HL-60/S4 (cell line): Measurements from ENCODE around the gene PLS1.
"Not testable (repeated sequence)": the region's sequence is repeated elsewhere in the genome, so short reads cannot be mapped to it uniquely, and the experiment has no call there.

ENCODE experiments used
- in situ Hi-C: fragments of 300-500 bp; cut with MboI; formaldehyde crosslinking; loops from 2 replicates; pipeline ENCODE4 v1.14.3; 2022; ENCODE audit warnings: low sequenced_read_pairs

PLS1 gene

GRCh38 chr3:142595951-142596725 lies at the start of gene PLS1:
Gene PLS1, plus strand, starts transcription at chr3:142596393. Its CDS starts 67,845 bp downstream, at chr3:142664238.
- in situ Hi-C loops, result no loop called here

- in situ Hi-C loops, result no loop called here
Measured at GRCh38 chr3:142549986-142550385, 46.2 kb upstream of the PLS1 start.

GRCh38 chr3:142552579-142552978 lies 43.6 kb upstream of the PLS1 start:
- in situ Hi-C loops, result not testable (repeated sequence)

DNA sequence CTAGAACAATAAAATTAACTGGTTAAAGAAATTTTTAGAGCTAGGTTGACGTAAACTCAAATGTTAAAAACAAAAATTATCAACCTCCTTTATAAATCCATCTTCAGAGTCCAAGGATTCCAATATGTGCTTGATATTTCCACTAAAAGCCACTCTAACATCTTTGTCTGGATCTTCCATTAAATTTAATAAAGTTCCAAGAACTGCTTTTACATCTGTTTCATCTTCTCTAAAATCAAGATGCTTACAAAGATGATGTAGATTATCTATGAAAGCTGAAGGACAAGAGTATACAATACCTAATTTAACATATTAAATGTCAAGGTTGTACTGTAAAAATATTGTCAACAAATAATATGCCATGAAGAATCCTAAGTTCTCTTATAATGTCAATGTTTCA lies 42.5 kb upstream of the PLS1 start:
- in situ Hi-C loops, result no loop called here

GRCh38 chr3:142560118-142560517 lies 36.1 kb upstream of the PLS1 start:
- in situ Hi-C loops, result no loop called here

DNA sequence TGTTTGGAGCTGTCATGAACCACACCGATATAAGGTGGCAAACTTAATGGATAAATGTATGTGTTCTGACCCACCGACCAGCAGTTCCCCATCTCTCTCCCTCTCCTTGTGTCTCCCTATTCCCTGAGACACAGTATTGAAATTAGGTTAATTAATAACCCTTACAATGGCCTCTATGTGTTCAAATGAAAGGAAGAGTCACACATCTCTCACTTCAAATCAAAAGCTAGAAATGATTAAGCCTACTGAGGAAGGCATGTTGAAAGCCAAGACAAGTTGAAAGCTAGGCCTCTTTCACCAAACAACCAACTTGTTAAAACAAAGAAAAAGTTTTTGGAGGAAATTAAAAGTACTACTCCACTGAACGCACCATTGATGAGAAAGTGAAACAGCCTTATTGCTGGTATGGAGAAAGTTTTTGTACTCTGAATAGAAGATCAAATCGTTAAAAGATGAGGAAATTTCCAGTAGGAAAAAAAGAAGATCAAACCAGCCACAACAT lies 32.6 kb upstream of the PLS1 start:
- in situ Hi-C loops, result no loop called here

DNA sequence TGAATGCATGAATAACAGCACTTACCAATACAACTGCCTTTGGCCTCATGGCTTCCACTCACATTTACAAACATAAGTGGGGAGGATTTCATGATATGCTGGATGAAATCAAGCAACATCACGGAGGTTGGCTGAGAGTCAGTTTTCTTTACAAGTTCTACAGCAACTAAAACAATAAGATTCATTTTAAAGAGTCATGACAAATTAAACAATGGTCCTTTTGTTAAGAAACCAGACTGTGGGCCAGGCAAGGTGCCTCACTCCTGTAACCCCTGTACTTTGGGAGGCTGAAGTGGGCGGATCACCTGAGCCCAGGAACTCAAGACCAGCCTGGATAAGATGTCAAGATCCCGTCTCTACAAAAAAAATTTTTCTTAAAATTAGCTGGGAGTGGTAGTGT lies 30.1 kb upstream of the PLS1 start:
- in situ Hi-C loops, result no loop called here

DNA sequence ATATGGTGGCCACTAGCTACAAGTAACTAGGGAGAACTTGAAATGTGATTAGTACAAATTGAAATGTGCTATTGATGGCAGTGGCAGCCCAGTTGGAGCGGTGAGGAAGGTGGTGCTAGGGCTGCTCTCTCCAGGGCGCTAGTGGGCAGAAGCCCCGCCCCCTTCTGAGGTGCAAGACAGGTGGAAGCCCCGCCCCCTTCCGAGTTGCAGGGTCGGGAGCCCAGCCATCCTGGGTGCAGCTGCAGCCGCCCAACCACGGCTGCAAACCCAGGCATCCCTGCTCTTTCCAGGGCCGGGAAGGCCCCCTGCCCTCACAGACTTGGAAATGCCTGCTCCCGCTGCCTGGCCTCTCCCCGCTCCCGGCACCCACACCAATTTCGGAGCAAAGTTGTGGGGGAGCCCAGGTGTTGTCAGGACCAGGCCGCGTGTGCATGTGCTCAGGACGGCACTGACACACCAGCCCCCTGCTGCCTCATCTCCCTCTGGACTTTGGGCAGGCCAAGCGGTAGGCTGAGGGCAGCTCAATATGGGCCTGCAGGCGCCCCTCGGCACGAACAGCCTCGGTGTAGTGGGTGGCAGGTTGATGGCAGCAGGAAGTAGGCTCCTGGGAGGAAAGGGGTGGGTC lies 27.7 kb upstream of the PLS1 start:
- in situ Hi-C loops, result no loop called here

DNA sequence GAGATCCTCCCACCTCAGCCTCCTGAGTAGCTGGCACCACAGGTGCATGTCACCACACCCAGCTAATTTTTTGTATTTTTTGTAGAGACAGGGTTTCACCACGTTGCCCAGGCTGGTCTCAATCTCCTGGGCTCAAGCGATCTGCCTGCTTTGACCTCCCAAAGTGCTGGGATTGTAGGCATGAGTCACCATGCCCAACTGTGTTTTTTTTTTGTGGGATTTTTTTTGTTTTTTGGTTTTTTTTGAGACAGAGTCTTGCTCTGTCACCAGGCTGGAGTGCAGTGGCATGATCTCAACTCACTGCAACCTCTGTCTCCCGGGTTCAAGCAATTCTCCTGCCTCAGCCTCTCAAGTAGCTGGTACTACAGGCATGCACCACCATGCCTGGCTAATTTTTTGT lies 26.8 kb upstream of the PLS1 start:
- in situ Hi-C loops, result not testable (repeated sequence)

DNA sequence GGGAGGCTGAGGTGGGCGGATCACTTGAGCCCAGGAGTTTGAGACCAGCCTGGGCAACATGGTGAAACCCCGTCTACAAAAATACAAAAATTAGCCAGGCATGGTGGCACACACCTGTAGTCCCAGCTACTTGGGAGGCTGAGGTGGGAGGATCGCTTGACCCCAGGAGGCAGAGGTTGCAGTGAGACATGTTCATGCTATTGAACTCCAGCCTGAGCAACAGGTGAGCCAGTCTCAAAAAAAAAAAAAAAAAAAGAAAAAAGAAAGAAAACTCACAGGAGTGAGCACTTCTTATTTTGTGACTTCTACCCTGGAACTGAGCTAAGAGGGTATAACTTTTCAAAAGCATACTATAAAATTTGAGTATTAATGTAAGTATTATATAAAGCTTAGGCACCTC lies 22.0 kb upstream of the PLS1 start:
- in situ Hi-C loops, result not testable (repeated sequence)

- in situ Hi-C loops, result no loop called here
Measured at GRCh38 chr3:142574665-142575064, 21.5 kb upstream of the PLS1 start.

- in situ Hi-C loops, result no loop called here
Measured at GRCh38 chr3:142576792-142577191, 19.4 kb upstream of the PLS1 start.

DNA sequence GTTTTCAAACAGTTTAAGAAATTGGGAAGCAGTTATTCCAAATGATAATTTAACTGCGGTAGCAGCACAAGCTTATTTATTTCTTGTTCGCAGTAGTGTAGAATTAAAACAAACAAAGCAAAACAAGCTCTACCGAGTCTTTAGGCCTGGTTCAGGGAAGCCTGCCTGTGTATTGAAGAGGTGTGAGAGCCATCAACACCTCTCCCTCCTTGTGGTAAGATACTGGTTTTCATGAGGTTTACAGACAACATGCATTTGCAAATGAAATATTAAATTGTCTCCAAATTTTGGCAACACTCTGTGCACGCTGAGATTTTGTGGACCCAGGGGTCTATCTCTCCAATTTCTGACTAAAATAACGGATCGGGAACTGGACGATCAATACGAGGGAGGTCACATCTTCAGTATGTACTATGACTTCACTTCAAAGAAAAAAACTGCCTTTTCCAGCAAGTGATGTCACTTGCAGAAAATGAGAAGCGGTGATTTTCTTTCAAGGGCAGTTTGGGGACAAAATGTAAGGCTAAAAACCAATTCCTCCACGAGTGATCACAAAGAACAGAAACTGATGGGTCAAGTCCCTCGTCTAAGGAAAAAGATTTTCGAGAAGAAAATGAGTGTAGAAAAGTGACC lies 18.4 kb upstream of the PLS1 start:
- in situ Hi-C loops, result no loop called here

DNA sequence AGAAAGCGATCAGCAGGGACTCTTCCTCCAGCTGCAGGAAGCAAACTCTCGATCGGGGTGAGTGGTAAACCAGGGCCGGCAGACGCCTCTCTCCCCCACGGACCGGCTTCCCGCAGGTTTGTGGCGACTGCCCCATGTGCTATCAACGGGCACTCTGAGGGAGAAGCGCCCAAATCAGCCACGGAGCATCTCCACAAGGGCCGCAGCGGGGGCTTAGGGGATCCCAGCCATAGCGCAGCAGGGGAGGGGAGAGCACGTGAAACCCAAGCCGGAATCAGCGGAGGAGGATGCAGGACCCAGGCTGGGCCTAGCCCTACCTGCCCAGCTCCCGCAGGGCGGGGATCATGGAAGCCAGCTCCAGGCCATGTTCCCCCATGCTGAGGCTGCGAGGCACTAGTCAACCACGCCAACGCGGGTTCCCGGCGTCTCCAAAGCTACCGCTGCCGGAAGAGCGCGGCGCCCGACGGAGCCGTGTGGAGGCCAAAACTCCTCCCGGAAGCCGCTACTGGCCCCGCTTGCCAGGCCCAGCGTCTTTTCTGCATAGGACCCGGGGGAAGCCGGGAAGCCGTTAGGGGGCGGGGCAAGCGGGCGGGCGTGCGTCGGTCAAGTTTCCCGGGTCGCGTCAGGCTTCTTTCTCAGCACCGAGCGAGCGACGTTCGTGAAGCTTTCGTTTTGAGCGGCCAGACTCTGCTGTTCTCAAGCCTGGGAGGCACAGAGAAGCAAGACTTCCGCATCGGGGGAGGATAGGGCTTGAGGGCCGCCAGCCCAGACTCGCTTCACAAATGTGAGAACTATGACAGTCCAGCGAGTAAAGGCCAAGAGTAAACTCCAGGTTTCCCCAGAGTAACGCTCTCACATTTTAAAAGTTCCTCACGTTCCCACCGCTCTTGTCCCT lies 17.6 kb upstream of the PLS1 start, which contains the start of gene ATR:
Gene ATR, minus strand, starts transcription at position 405 of the 895 bp plus-strand sequence. Its CDS starts 29 bp downstream, at position 376.
- in situ Hi-C loops, result no loop called here

GRCh38 chr3:142580061-142580423 lies 16.2 kb upstream of the PLS1 start:
- in situ Hi-C loops, result loop anchor here (10.0 kb wide), 1 partner anchor 425 kb away; the partner anchor contains the start of gene U2SURP

- in situ Hi-C loops, result loop anchor here (10.0 kb wide), 1 partner anchor 424 kb away; the partner anchor contains the start of gene U2SURP
Measured at GRCh38 chr3:142581070-142581469, 15.1 kb upstream of the PLS1 start.

- in situ Hi-C loops, result loop anchor here (10.0 kb wide), 1 partner anchor 418 kb away; the partner anchor contains the start of gene U2SURP
Measured at GRCh38 chr3:142586803-142587406, 9.3 kb upstream of the PLS1 start.

DNA sequence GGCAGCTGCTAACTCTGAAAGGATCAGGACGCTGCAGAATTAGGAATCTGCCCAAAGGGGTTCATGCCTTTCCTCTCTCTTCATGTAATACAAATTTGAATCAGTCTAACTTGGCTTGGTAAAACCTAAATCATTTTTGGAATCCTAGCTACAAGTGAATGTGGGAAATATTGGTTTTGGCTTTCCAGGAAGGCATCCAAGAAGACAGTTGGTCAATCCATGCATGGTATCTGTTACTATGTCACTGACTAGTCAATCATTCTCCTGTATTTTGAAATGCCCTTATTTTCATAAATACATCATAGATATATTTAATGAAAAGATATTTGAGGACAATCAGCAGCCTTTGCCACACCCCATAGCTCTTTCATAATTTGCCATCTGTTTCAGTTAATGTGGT lies 7.5 kb upstream of the PLS1 start:
- in situ Hi-C loops, result loop anchor here (10.0 kb wide), 1 partner anchor 416 kb away; the partner anchor contains the start of gene U2SURP

DNA sequence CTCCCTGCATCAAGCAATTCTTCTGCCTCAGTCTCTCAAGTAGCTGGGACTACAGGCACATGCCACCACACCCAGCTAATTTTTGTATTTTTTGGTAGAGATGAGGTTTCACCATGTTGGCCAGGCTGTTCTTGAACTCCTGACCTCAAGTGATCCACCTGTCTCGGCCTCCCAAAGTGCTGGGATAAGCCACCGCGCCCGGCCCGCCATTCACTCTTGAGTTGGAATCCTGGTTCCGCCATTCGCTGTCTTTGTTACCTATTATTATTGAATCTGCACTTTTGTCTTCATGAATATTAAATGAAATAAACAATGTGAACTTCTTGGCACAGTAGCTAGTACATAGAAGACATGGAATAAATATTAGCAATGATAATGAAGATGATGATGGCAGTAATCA lies 3.9 kb upstream of the PLS1 start:
- in situ Hi-C loops, result not testable (repeated sequence)

DNA sequence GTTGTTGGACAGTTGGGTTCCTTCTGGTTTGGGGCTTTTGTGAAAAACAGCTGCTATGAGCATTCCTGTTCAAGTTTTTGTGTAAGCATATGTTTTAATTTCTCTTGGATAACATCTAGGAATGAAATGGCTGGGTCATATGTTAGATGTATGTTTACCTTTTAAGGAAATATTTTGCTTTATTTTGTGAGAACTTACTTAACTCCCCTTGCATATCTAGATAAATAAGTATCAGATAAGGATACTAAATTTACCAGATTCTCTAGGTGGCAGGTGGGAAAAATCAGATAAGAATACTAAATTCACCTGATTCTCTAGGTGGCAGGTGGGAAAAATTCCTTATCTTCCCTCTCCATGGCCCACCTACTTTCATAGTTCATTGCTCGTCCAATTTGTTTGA lies 1.1 kb upstream of the PLS1 start:
- in situ Hi-C loops, result no loop called here
